H9 (cell line): Measurements from ENCODE around the gene SNN. TPM values are rescaled to one million over a fixed set of nuclear protein-coding genes. Genes with fewer than 3 reads are reported as not detected.

Source experiments
- DNase-seq: peaks from one replicate; pipeline ENCODE4 v3.0.0-alpha.2; 2017
- H2AFZ ChIP-seq: one replicate; pipeline ENCODE4 v1.6.1; 2013; ENCODE audit warnings: mild to moderate bottlenecking, low read length, control low read depth, moderate library complexity
- H2AK5ac ChIP-seq: 2 replicates; pipeline ENCODE4 v1.6.1; 2013; ENCODE audit warnings: low read length, control low read depth, mixed read lengths; ENCODE audit not compliant: insufficient read length
- H2BK120ac ChIP-seq: one replicate; pipeline ENCODE4 v1.6.1; 2013; ENCODE audit warnings: low read depth, mild to moderate bottlenecking, low read length, control low read depth, inconsistent platforms; ENCODE audit not compliant: poor library complexity, severe bottlenecking
- H2BK12ac ChIP-seq: 2 replicates; pipeline ENCODE4 v1.6.1; 2013; ENCODE audit warnings: low read length, control low read depth, mixed read lengths, low read depth; ENCODE audit not compliant: insufficient read length
- H2BK15ac ChIP-seq: 2 replicates; pipeline ENCODE4 v1.6.1; 2013; ENCODE audit warnings: low read depth, low read length, control low read depth
- H2BK20ac ChIP-seq: one replicate; pipeline ENCODE4 v1.6.1; 2013; ENCODE audit warnings: low read depth, mild to moderate bottlenecking, low read length, control low read depth, inconsistent platforms; ENCODE audit not compliant: poor library complexity, severe bottlenecking
- H2BK5ac ChIP-seq: 2 replicates; pipeline ENCODE4 v1.6.1; 2013; ENCODE audit warnings: low read length, control low read depth, mixed read lengths; ENCODE audit not compliant: insufficient read length
- H3K14ac ChIP-seq: 2 replicates; pipeline ENCODE4 v1.6.1; 2013; ENCODE audit warnings: low read length, control low read depth; ENCODE audit not compliant: insufficient read depth
- H3K18ac ChIP-seq: 2 replicates; pipeline ENCODE4 v1.6.1; 2013; ENCODE audit warnings: low read depth, mild to moderate bottlenecking, mixed read lengths, low read length, control low read depth; ENCODE audit not compliant: insufficient read length
- H3K23ac ChIP-seq: 2 replicates; pipeline ENCODE4 v1.6.1; 2013; ENCODE audit warnings: low read length, control low read depth, mixed read lengths, low read depth; ENCODE audit not compliant: insufficient read length
- H3K23me2 ChIP-seq: 2 replicates; pipeline ENCODE4 v1.6.1; 2013; ENCODE audit warnings: low read depth, mild to moderate bottlenecking, mixed read lengths, low read length, control low read depth; ENCODE audit not compliant: insufficient read length, poor library complexity, severe bottlenecking
- H3K27ac ChIP-seq: 2 replicates; pipeline ENCODE4 v1.5.1; 2013; ENCODE audit warnings: low read length, control low read depth, mixed read lengths, low read depth; ENCODE audit not compliant: insufficient read length
- H3K27me3 ChIP-seq: 2 replicates; pipeline ENCODE4 v1.6.1; 2013; ENCODE audit warnings: low read length, control low read depth, inconsistent platforms; ENCODE audit not compliant: insufficient read depth
- H3K4ac ChIP-seq: 2 replicates; pipeline ENCODE4 v1.6.1; 2013; ENCODE audit warnings: low read depth, mild to moderate bottlenecking, control low read depth, inconsistent platforms, low read length, moderate library complexity
- H3K4me1 ChIP-seq: 2 replicates; pipeline ENCODE4 v1.6.1; 2013; ENCODE audit warnings: low read length, control low read depth, inconsistent platforms; ENCODE audit not compliant: insufficient read depth
- H3K4me2 ChIP-seq: 2 replicates; pipeline ENCODE4 v1.6.1; 2013; ENCODE audit warnings: low read length, control low read depth, mixed read lengths; ENCODE audit not compliant: insufficient read length, insufficient read depth
- H3K56ac ChIP-seq: 2 replicates; pipeline ENCODE4 v1.6.1; 2013; ENCODE audit warnings: low read depth, mild to moderate bottlenecking, mixed read lengths, low read length, control low read depth; ENCODE audit not compliant: insufficient read length
- H3K79me1 ChIP-seq: 2 replicates; pipeline ENCODE4 v1.6.1; 2013; ENCODE audit warnings: low read depth, mild to moderate bottlenecking, moderate library complexity, low read length, control low read depth, inconsistent platforms; ENCODE audit not compliant: insufficient read depth, poor library complexity, severe bottlenecking
- H3K79me2 ChIP-seq: 2 replicates; pipeline ENCODE4 v1.6.1; 2013; ENCODE audit warnings: low read length, control low read depth, inconsistent platforms; ENCODE audit not compliant: insufficient read depth
- H3K9ac ChIP-seq: 2 replicates; pipeline ENCODE4 v1.6.1; 2013; ENCODE audit warnings: low read length, control low read depth, mixed read lengths; ENCODE audit not compliant: insufficient read length; ENCODE audit errors: extremely low read depth
- H3K9me3 ChIP-seq: one replicate; pipeline ENCODE4 v1.6.1; 2013; ENCODE audit warnings: low read depth, low read length, inconsistent platforms; ENCODE audit not compliant: control insufficient read depth
- H3T11ph ChIP-seq: one replicate; pipeline ENCODE4 v1.6.1; 2013; ENCODE audit warnings: mild to moderate bottlenecking, low read length, control low read depth, inconsistent platforms
- H4K20me1 ChIP-seq: one replicate; pipeline ENCODE4 v1.6.1; 2013; ENCODE audit not compliant: control insufficient read depth, insufficient read length, insufficient read depth
- H4K5ac ChIP-seq: 2 replicates; pipeline ENCODE4 v1.6.1; 2013; ENCODE audit warnings: low read depth, mild to moderate bottlenecking, mixed read lengths, low read length, control low read depth; ENCODE audit not compliant: insufficient read length
- H4K8ac ChIP-seq: replicated peaks from 2 replicates; pipeline ENCODE4 v1.6.1; 2013; ENCODE audit warnings: low read length, control low read depth, mixed read lengths, low read depth; ENCODE audit not compliant: insufficient read length
- H4K91ac ChIP-seq: 2 replicates; pipeline ENCODE4 v1.6.1; 2013; ENCODE audit warnings: low read depth, mild to moderate bottlenecking, moderate library complexity, mixed read lengths, low read length, control low read depth; ENCODE audit not compliant: insufficient read length
- H3K27ac Mint-ChIP-seq, 3 experiments: 2 replicates in 2 of 3; 3 replicates in 1 of 3; pipeline ENCODE4 v1.8.0; 2020 to 2021; ENCODE audit warnings: mixed read lengths in 3 of 3, mild to moderate bottlenecking in 1 of 3, moderate library complexity in 1 of 3
- H3K27me3 Mint-ChIP-seq: 2 replicates; pipeline ENCODE4 v1.8.0; 2021; ENCODE audit warnings: low read depth, mild to moderate bottlenecking, moderate library complexity, mixed read lengths
- H3K36me3 Mint-ChIP-seq, 3 experiments: 2 replicates in 2 of 3; 3 replicates in 1 of 3; pipeline ENCODE4 v1.8.0; 2020 to 2021; ENCODE audit warnings: low read depth in 3 of 3, mixed read lengths in 3 of 3; ENCODE audit not compliant: insufficient read depth in 1 of 3
- H3K4me1 Mint-ChIP-seq, 2 experiments: 2 replicates each; pipeline ENCODE4 v1.8.0; 2020; ENCODE audit warnings: mixed read lengths in 2 of 2
- H3K4me3 Mint-ChIP-seq, 2 experiments: 2 replicates in 1 of 2; 3 replicates in 1 of 2; pipeline ENCODE4 v1.8.0; 2020 to 2021; ENCODE audit warnings: mild to moderate bottlenecking in 2 of 2, mixed read lengths in 2 of 2, moderate library complexity in 1 of 2
- H3K9me3 Mint-ChIP-seq, 2 experiments: 2 replicates in 1 of 2; 3 replicates in 1 of 2; pipeline ENCODE4 v1.8.0; 2020; ENCODE audit warnings: mild to moderate bottlenecking in 2 of 2, mixed read lengths in 2 of 2, moderate library complexity in 1 of 2
- WGBS: extraction: QIAGEN DNeasy Blood & Tissue Kit; methylation state at CpG from one replicate; pipeline ENCODE4 v1.1.7; 2013; ENCODE audit warnings: missing lambda C conversion rate, low lambda C conversion rate, mixed read lengths; ENCODE audit not compliant: insufficient read length; ENCODE audit errors: extremely low coverage; 5-methylcytosine and 5-hydroxymethylcytosine counted together
- total RNA-seq: library from RNA; stranded (reverse); gene quantifications from 2 replicates; pipeline ENCODE4 v1.2.1, GENCODE V29; 2021
- TF ChIP-seq, protein P1 (sequence below): fragments of 200-600 bp; sonication (generic); conservative IDR thresholded peaks from 3 replicates; pipeline ENCODE4 v1.8.0; 2021; ENCODE audit warnings: antibody characterized with exemption, mild to moderate bottlenecking

The SNN gene
- total RNA-seq, 1 experiment from 2014 or later: 44.2 TPM

DNA sequence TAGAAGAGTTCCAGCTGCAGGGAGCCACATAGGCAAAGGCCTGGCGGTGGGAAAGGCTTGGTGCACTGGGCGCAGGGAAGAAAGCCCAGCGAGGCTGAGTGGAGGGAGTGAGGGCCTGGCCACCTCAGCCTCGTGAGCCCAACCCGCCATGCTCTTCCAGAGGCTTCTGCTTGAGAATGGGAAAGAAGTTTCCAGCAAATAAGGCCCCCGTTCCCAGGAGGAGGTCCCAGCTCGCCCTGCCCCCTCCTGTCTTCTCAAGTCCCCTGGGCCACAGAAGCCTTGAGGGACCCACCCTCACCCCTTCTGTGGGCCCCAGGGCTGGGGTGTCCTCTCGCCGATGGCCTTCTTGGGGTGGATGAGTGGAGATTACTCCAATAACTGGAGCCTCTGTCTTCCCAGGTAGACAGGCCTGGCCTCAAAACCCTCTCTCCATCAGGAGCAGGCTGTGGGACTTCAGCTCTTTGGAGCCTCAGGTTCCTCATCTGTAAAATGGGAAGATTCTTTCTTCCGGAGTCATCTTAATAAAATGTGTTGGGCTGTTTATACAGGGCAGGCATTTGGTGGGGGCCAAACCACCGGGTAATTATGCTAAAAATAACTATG is 933 bp upstream of the SNN start:
- no peak overlapping the region for H2BK12ac ChIP-seq
- TF ChIP-seq, protein P1, sequence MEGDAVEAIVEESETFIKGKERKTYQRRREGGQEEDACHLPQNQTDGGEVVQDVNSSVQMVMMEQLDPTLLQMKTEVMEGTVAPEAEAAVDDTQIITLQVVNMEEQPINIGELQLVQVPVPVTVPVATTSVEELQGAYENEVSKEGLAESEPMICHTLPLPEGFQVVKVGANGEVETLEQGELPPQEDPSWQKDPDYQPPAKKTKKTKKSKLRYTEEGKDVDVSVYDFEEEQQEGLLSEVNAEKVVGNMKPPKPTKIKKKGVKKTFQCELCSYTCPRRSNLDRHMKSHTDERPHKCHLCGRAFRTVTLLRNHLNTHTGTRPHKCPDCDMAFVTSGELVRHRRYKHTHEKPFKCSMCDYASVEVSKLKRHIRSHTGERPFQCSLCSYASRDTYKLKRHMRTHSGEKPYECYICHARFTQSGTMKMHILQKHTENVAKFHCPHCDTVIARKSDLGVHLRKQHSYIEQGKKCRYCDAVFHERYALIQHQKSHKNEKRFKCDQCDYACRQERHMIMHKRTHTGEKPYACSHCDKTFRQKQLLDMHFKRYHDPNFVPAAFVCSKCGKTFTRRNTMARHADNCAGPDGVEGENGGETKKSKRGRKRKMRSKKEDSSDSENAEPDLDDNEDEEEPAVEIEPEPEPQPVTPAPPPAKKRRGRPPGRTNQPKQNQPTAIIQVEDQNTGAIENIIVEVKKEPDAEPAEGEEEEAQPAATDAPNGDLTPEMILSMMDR: no peak
- Mint-ChIP-seq H3K4me1 (peaks cover 40 to 52% of the 10 kb centered on the region in 2 experiments), H3K9me3 (no peaks in the 10 kb centered on the region; a peak in 1 of 5 replicates), H3K27ac (no peak overlapping the region), H3K4me3 (peak overlapping the region; percentile 55 to 76), H3K36me3 (peaks cover 0 to 3% (median 0%) of the 10 kb centered on the region in 3 experiments; a peak in 2 of 7 replicates), H3K27me3 (peaks cover 4% of the 10 kb centered on the region)
- H3K4me2 ChIP-seq: no peak overlapping the region
- no peak overlapping the region for H3T11ph ChIP-seq
- peaks cover 4% of the 10 kb centered on the region for H4K20me1 ChIP-seq
- no peak overlapping the region for H4K91ac ChIP-seq
- H3K56ac ChIP-seq: no peak overlapping the region
- DNase-seq: peak; percentile 39
- no peaks in the 10 kb centered on the region for H3K27me3 ChIP-seq
- H2BK120ac ChIP-seq: no peak overlapping the region
- H3K18ac ChIP-seq: no peak overlapping the region
- H2AFZ ChIP-seq: no peak overlapping the region
- WGBS: no CpG with 5 or more reads among the region's 11 CpGs
- H2AK5ac ChIP-seq: no peak overlapping the region
- no peak overlapping the region for H2BK20ac ChIP-seq
- H3K79me2 ChIP-seq: peaks cover 11% of the 10 kb centered on the region; the same call in 1 of the 2 replicates
- no peak overlapping the region for H2BK15ac ChIP-seq
- no peak overlapping the region for H4K5ac ChIP-seq
- H3K4me1 ChIP-seq: peaks cover 6% of the 10 kb centered on the region; the same call in 1 of the 2 replicates
- H3K4ac ChIP-seq: no peak overlapping the region
- H3K23ac ChIP-seq: no peak overlapping the region
- no peak overlapping the region for H4K8ac ChIP-seq
- no peak overlapping the region for H3K9ac ChIP-seq
- no peak overlapping the region for H3K14ac ChIP-seq
- H3K9me3 ChIP-seq: no peaks in the 10 kb centered on the region
- no peak overlapping the region for H2BK5ac ChIP-seq
- no peak overlapping the region for H3K27ac ChIP-seq
- no peaks in the 10 kb centered on the region for H3K23me2 ChIP-seq
- H3K79me1 ChIP-seq: peaks cover 5% of the 10 kb centered on the region
